H7 (cell line): Measurements from ENCODE around the gene ERO1B. TPM values are rescaled to one million over a fixed set of nuclear protein-coding genes. Genes with fewer than 3 reads are reported as not detected.
A peak's percentile ranks its signal among the peaks of the same experiment; 100 is the strongest.
"Not testable (repeated sequence)": the region's sequence is repeated elsewhere in the genome, so short reads cannot be mapped to it uniquely, and the experiment has no call there.

Experiments
- DNase-seq: peaks from one replicate; pipeline ENCODE4 v3.0.0; 2012
- H3K27me3 ChIP-seq: 2 replicates; pipeline ENCODE4 v1.6.0; 2011; ENCODE audit warnings: mild to moderate bottlenecking, low read length; ENCODE audit not compliant: control insufficient read depth, insufficient read depth
- H3K36me3 ChIP-seq: replicated peaks from 2 replicates; pipeline ENCODE4 v1.5.1; 2011; ENCODE audit warnings: low read length; ENCODE audit not compliant: control insufficient read depth, insufficient read depth
- H3K4me3 ChIP-seq: 2 replicates; pipeline ENCODE4 v1.5.1; 2011; ENCODE audit warnings: low read depth, mild to moderate bottlenecking, control low read depth, low read length, moderate library complexity; ENCODE audit not compliant: insufficient read depth
- total RNA-seq: library from RNA; depleted of rRNA; stranded (reverse); fragments of >200 nt; shearing (Covaris generic); gene quantifications from 2 replicates; pipeline ENCODE4 v1.2.3, GENCODE V29; 2014; rRNA removed

The ERO1B gene, protein sequence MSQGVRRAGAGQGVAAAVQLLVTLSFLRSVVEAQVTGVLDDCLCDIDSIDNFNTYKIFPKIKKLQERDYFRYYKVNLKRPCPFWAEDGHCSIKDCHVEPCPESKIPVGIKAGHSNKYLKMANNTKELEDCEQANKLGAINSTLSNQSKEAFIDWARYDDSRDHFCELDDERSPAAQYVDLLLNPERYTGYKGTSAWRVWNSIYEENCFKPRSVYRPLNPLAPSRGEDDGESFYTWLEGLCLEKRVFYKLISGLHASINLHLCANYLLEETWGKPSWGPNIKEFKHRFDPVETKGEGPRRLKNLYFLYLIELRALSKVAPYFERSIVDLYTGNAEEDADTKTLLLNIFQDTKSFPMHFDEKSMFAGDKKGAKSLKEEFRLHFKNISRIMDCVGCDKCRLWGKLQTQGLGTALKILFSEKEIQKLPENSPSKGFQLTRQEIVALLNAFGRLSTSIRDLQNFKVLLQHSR
- 2.8 and 3.6 TPM in 2 replicates for total RNA-seq

DNA sequence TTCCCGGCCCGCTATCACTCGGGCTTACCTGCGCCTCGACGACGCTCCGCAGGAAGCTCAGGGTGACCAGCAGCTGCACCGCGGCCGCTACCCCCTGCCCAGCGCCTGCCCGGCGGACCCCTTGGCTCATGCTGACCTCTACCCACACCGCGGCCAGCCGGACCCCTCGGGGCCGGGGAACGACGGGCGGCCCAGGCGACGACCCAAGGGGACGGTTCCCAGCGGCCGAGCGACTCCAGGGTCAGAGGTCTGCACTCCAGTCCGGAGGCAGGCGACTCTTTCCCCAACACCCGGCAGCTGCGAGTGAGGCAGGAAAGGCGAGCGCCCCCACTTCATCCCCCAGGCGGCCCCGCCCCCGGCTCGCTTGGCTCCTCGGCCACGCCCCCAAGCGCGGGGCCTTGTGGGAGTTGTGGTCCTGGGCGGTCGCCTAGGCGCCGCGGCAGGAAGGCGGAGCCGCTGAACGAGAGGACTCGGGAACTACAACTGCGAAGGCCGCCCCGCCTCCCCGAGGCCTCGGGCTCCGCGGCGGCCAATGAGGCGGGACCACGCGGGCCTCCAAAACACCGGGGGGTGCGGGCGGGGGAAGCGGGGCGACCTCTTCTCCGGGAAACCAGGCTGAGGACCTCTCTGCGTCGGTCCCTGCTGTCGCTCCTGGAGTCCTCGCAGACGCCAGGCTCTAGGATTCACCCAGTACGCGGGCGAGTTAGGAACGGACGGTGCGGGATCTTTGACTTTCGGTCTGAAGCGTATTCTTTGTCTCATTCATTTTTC is at the start of gene ERO1B:
ERO1B (minus strand) TSS at position 305 of the 771 bp plus-strand sequence; CDS start at position 130, 175 bp downstream.
- Histone ChIP-seq H3K27me3 (peaks cover 37% of the 10 kb centered on the region), H3K4me3 (peak within 1 kb of the TSS; percentile 82), H3K36me3 (no peaks in the 10 kb centered on the region)
- peak; percentile 97 for DNase-seq

DNA sequence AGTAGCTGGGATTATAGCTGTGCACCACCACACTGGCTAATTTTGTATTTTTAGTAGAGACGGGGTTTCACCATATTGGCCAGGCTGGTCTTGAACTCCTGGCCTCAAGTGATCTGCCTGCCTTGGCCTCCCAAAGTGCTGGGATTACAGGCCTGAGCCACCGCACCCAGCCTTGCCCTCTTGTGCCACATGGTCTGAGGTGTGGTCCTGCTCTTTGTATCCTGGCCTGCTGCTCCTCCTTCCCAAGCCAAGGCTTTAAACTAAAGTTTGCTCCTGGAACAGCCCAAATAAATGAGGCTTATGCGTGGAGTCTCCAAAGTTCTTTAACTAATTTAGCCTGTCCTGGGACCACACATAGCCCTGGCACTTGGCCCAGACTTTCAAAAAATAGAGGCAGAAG is 49.7 kb upstream of the ERO1B start:
- H3K27me3 ChIP-seq, DNase-seq, H3K36me3 ChIP-seq, H3K4me3 ChIP-seq: not testable (repeated sequence)

DNA sequence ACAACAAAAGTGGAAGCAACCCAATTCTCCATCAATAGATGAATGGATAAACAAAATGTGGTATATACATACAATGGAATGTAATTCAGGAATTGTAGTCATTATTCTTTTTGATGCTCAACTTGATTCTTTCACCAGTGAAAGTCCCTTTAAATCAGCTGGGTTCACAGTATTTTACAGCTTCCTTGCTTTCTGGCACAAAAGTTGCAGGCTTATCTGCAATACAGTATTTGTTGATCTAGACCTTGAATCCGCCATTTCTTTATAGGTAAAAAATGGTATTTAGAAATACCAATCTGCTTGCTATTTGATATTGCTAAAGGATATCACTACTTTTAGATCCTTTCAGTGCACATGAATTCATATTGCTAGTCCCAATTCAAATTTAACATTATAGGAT is 44.7 kb upstream of the ERO1B start:
- no peak overlapping the region for H3K4me3 ChIP-seq
- DNase-seq = no peak
- H3K27me3 ChIP-seq = no peaks in the 10 kb centered on the region
- no peaks in the 10 kb centered on the region for H3K36me3 ChIP-seq

DNA sequence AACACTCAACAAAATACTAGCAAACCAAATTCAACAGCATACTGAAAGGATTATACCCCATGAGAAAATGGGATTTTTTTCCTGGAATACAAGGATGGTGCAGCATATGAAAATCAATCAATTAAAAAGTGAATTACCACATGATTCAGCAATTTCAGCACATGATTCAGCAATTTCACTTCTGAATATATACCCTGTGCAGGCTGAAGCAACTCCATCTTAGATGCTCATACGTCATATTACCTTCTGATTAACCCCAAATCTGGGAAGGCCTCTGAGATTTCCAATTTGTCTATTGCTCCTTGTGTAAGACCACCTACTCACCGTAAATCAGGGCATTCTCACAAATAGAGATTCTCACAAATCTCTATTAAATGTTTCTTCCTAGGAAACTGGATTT is 43.8 kb upstream of the ERO1B start:
- no peak overlapping the region for H3K4me3 ChIP-seq
- no peak for DNase-seq
- no peaks in the 10 kb centered on the region for H3K27me3 ChIP-seq
- no peaks in the 10 kb centered on the region for H3K36me3 ChIP-seq

DNA sequence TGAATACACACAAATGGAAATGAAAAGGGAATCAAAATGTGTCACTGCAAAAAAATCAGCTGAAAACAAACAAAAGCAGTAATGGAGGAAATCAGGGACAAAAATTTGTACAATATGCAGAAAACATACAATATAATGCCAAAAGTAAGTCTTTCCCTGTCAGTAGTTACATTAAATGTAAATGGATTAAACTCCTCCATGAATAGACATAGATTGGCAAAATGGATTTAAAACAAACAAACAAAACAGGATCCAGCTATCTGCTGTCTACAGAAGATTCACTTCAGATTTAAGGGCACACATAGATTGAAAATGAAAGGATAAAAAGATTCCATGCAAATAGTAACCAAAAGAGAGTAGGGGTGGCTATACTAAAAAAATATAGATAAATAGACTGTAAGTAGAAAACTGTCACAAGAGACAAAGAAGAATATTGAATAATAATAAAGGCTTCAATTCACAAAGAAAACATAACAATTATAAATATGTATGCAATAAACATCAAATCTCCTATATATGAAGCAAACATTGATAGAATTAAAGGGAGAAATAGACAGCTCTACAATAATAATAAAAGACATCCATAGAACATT is 42.2 kb upstream of the ERO1B start:
- no peaks in the 10 kb centered on the region for H3K27me3 ChIP-seq
- no peaks in the 10 kb centered on the region for H3K36me3 ChIP-seq
- no peak overlapping the region for H3K4me3 ChIP-seq
- DNase-seq = no peak

DNA sequence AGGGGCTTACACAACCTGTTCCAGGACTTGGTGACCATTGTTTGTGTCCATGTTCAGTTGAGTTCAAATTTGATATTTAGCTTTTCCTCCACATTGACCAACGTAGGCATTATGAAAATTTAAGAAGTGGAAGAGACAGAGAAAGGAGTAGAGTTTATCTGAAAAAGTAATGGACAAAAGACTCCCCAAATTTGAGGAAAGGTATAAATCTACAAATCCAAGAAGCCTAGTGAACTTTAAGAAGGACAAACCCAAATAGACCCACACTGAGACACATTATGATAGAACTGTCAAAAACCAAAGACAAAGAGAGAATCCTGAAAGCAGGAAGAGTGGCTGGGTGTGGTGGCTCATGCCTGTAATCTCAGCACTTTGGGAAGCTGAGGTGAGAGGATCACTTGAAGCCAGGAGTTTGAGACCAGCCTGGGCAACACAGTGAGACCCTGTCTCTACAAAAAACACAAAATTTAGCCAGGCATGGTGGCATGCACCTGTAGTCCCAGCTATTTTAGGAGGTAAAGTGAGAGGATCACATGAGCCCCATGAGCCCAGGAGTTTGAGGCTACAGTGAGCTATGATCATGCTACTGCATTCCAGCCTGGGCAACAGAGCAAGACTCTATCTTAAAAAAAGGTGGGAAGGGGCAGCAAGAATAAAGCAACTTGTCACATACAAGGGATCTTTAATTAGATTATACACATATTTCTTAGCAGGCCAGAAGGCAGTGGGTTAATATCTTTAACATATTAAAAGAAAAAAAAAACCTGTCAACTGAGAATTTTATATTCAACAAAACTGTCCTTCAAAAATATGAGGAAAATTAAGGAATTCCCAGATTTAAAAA is 41.0 kb upstream of the ERO1B start:
- H3K27me3 ChIP-seq = no peaks in the 10 kb centered on the region
- H3K4me3 ChIP-seq = no peak overlapping the region
- no peaks in the 10 kb centered on the region for H3K36me3 ChIP-seq
- no peak for DNase-seq

DNA sequence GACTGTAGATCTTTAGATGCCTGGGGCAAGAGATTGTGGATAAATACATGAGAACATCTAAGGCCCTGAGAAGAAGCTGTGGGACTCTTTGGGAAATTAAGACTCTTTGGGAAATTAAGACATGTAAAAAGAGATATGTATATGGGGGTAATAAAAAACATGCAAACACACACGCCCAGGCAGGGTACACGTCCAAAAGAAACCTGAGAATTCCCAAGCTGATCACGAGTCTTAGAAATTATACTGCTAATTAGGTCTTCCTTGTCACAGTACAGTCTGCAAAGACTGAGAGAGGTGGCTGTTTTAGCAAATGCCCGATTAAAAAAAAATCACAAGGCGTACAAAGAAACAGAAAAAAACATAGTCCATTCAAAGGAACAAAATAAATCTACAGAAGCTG is 39.3 kb upstream of the ERO1B start:
- Histone ChIP-seq H3K4me3 (no peak overlapping the region), H3K27me3 (no peaks in the 10 kb centered on the region), H3K36me3 (no peaks in the 10 kb centered on the region)
- no peak for DNase-seq

DNA sequence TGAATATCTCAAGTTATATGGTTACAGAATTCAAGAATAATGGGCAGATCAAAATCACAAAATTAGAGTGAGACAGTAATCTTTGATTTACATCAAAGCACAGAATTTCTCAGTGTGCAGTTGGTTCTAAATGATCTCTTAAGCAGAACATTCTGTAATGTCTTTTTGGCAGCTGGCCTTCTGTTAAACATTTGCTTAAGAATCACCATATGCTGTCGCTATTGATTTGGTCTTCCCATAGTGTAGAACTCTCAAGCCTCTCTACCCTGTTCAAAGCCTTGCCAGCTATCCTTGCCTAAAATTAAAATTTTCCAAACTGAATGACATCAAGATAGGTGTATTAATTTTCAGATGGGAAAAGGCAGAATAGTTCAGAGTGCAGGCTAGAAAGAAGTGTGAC is 38.9 kb upstream of the ERO1B start:
- Histone ChIP-seq H3K27me3 (no peaks in the 10 kb centered on the region), H3K36me3 (no peaks in the 10 kb centered on the region), H3K4me3 (no peak overlapping the region)
- no peak for DNase-seq

DNA sequence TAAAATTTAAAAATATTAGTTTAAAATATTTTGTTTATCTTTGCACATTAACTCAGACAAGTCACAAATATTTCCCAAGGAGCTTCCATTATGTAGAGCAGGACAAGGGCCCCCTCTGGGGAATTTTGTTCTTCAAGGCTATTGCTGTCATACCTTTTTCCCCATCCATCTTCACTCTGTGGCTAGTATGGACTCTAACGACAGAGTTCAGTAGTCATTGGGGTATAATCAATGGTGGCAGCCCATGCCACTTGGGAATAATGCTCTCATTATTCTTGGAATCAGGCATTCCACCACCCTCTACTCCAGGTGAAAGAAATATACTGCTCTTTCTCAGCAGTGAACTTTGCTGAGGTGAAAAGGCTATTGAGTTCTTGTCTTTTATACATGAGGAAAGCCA is 38.5 kb upstream of the ERO1B start:
- H3K4me3 ChIP-seq = no peak overlapping the region
- DNase-seq = no peak
- no peaks in the 10 kb centered on the region for H3K27me3 ChIP-seq
- H3K36me3 ChIP-seq = no peaks in the 10 kb centered on the region

DNA sequence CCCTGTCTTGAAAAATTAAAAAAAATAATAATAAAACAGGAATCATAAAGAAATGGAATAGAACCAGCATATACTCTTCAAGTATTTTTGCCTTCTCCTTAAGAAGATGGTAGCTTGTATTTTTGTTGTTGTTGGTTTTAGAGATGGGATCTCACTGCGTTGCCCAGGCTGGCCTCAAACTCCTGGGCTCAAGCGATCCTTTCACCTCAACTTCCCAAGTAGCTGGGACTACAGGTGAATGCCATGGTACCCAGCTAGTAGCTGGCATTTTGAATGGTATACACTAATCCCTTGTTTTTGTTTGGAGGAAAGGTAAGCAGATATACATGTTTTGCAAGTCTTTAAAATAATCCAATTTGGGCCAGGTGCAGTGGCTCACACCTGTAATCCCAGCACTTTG is 34.7 kb upstream of the ERO1B start:
- Histone ChIP-seq H3K36me3 (no peaks in the 10 kb centered on the region), H3K4me3 (no peak overlapping the region), H3K27me3 (no peaks in the 10 kb centered on the region)
- no peak for DNase-seq

DNA sequence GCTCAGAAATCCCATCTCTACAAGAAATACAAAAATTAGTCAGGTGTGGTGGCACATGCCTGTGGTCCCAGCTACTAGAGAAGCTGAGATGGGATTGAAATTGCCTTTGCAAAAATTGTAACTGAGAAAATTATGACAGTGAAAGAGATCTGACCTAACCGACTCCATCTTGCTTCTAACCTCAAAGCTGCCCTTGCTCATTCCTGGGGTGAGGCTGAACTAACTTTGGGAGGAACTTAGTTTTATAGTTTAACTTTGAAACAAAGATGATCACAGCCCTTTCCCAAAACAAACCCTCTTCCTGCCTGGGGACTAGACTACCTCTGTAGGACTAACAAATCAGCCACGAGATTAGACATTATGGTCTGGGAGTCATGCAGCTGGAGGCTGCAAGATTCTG is 33.8 kb upstream of the ERO1B start:
- H3K36me3 ChIP-seq = no peaks in the 10 kb centered on the region
- no peaks in the 10 kb centered on the region for H3K27me3 ChIP-seq
- no peak for DNase-seq

DNA sequence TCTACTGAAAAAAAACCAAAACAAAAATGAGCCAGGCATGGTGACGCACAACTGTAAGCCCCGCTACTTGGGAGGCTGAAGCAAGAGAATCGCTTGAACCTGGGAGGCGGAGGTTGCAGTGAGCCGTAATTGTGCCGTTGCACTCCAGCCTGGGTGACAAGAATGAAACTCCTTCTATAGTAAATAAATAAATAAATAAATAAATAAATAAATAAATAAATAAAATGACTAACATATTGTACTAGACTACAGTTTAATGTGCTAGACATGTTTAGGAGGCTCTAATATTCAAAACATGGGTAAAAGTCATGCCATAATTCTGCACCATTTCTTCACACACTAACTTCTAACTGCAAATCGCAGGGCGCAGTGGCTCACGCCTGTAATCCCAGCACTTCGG is 33.3 kb upstream of the ERO1B start:
- DNase-seq = no peak
- Histone ChIP-seq H3K27me3 (no peaks in the 10 kb centered on the region), H3K4me3 (no peak overlapping the region), H3K36me3 (no peaks in the 10 kb centered on the region)

More for the DNA sequence above, 33.8 kb upstream of the ERO1B start:
- H3K4me3 ChIP-seq = no peak overlapping the region

DNA sequence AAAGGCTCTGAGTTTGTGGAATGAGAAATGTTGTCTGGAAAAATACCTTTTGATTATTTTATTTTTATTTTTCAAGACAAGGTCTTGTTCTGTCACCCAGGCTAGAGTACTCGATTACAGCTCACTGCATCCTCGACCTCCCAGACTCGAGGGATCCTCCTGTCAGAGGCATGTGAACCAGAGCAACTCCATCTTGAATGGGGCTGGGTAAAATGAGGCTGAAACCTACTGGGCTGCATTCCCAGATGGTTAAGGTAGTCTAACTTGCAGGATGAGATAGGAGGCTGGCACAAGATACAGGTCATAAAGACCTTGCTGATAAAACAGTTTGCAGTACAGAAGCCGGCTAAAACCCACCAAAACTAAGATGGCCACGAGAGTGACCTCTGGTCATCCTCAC is 32.3 kb upstream of the ERO1B start:
- H3K36me3 ChIP-seq, H3K4me3 ChIP-seq, H3K27me3 ChIP-seq, DNase-seq: not testable (repeated sequence)

DNA sequence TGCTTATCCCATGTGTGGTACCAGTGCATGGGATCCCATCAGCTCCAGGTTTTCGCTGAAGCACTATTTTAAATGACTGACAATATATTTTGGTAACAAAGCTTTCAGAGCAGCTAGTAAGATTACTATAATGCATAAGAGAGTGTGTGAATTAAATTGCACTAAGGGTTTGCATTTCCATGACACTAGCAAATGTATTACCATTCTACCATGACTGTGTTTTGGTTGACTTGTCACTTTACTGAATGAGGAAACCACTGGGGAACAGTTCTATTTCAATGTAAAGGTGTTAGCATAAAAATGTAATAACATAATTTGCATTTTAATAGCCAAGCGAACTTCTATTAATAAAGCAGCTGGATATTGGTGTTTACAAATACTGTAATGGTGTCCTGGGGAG is 31.7 kb upstream of the ERO1B start:
- Histone ChIP-seq H3K4me3 (no peak overlapping the region), H3K36me3 (no peaks in the 10 kb centered on the region), H3K27me3 (no peaks in the 10 kb centered on the region)
- no peak for DNase-seq
